Measurements from ENCODE around the gene MET.
"Not testable (repeated sequence)": the region's sequence is repeated elsewhere in the genome, so short reads cannot be mapped to it uniquely, and the experiment has no call there.

DNA sequence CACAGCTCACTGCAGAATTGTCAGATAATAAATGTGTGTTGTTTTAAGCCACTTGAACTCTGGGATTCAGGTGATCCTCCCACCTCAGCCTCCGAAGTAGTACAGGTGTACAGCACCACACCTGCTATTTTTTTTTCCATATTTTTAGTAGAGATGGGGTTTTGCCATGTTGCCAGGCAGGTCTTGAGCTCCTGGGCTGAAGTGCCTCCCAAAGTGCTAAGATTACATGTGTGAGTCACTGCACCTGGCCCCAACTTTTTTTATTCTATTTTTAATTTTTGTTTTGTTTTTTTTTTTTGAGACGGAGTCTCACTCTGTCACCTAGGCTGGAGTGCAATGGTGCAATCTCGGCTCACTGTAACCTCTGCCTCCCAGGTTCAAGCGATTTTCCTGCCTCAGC lies 28.8 kb upstream of the MET start:
- TF ChIP-seq POLR2AphosphoS5 (IDR thresholded peaks at IDR 0.05; ENCODE audit: low read depth, low read length); SP1 (IDR thresholded peaks at IDR 0.05; ENCODE audit: low read depth, low read length); RBBP5 (IDR thresholded peaks at IDR 0.05; ENCODE audit: borderline replicate concordance, low read depth, low read length); TAF1 (IDR thresholded peaks at IDR 0.05; ENCODE audit: low read depth, low read length); EGR1 (IDR thresholded peaks at IDR 0.05; ENCODE audit: borderline replicate concordance, low read depth, low read length): not testable (repeated sequence)
- TF ChIP-seq, protein P1, sequence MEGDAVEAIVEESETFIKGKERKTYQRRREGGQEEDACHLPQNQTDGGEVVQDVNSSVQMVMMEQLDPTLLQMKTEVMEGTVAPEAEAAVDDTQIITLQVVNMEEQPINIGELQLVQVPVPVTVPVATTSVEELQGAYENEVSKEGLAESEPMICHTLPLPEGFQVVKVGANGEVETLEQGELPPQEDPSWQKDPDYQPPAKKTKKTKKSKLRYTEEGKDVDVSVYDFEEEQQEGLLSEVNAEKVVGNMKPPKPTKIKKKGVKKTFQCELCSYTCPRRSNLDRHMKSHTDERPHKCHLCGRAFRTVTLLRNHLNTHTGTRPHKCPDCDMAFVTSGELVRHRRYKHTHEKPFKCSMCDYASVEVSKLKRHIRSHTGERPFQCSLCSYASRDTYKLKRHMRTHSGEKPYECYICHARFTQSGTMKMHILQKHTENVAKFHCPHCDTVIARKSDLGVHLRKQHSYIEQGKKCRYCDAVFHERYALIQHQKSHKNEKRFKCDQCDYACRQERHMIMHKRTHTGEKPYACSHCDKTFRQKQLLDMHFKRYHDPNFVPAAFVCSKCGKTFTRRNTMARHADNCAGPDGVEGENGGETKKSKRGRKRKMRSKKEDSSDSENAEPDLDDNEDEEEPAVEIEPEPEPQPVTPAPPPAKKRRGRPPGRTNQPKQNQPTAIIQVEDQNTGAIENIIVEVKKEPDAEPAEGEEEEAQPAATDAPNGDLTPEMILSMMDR (IDR thresholded peaks at IDR 0.05; ENCODE audit: control extremely low read depth in 1 of 3, insufficient read depth in 1 of 3, low read depth in 1 of 3, low read length in 3 of 3), result not testable (repeated sequence)
